ENCODE data around the gene CLCNKB.
"Not testable (repeated sequence)": the region's sequence is repeated elsewhere in the genome, so short reads cannot be mapped to it uniquely, and the experiment has no call there.

CLCNKB gene

GRCh38 chr1:16015960-16016901 lies 27.4 kb upstream of the CLCNKB start:
- no peak for DNase-seq

GRCh38 chr1:16017076-16017460 lies 26.5 kb upstream of the CLCNKB start:
- no peak for DNase-seq

- no peak for DNase-seq
Observed at GRCh38 chr1:16017461-16018303, 25.9 kb upstream of the CLCNKB start, which contains the start of gene HSPB7. Gene HSPB7, minus strand, starts transcription at chr1:16018043. Its CDS starts 80 bp downstream, at chr1:16017963.

- DNase-seq = no peak
Observed at GRCh38 chr1:16018308-16018707, 25.3 kb upstream of the CLCNKB start.

GRCh38 chr1:16018749-16019643 lies 24.6 kb upstream of the CLCNKB start:
- no peak for DNase-seq

- DNase-seq = no peak
Observed at GRCh38 chr1:16019644-16020277, 23.8 kb upstream of the CLCNKB start.

- DNase-seq = no peak
Observed at GRCh38 chr1:16020325-16020724, 23.3 kb upstream of the CLCNKB start.

GRCh38 chr1:16020878-16021277 lies 22.7 kb upstream of the CLCNKB start:
- not testable (repeated sequence) for DNase-seq

- DNase-seq = peak; percentile 41 to 44
Observed at GRCh38 chr1:16021681-16022080, 21.9 kb upstream of the CLCNKB start, which contains the start of gene CLCNKA. Gene CLCNKA, plus strand, starts transcription at chr1:16022036. Its CDS starts 584 bp downstream, at chr1:16022620.

- no peak for DNase-seq
Observed at GRCh38 chr1:16022393-16022792, 21.2 kb upstream of the CLCNKB start.

- no peak for DNase-seq
Observed at GRCh38 chr1:16023050-16023653, 20.4 kb upstream of the CLCNKB start.

GRCh38 chr1:16026302-16026701 lies 17.3 kb upstream of the CLCNKB start:
- DNase-seq = not testable (repeated sequence)

- DNase-seq = no peak
Observed at GRCh38 chr1:16026723-16027484, 16.7 kb upstream of the CLCNKB start.

- no peak for DNase-seq
Observed at GRCh38 chr1:16028237-16029002, 15.2 kb upstream of the CLCNKB start.

- DNase-seq = not testable (repeated sequence)
Observed at GRCh38 chr1:16029003-16029268, 14.6 kb upstream of the CLCNKB start.

- DNase-seq = no peak
Observed at GRCh38 chr1:16029288-16029687, 14.3 kb upstream of the CLCNKB start.

GRCh38 chr1:16031551-16031950 lies 12.0 kb upstream of the CLCNKB start:
- DNase-seq = no peak

- DNase-seq = peak in 1 of 2 experiments; percentile 42
Observed at GRCh38 chr1:16032388-16033102, 11.0 kb upstream of the CLCNKB start.

GRCh38 chr1:16033103-16033632 lies 10.4 kb upstream of the CLCNKB start:
- DNase-seq = not testable (repeated sequence)
